Activated T-cell treated with anti-CD3 and anti-CD28 coated beads, Interleukin-2, amount 50 U/mL, for 1 hour (primary cell): ENCODE data around the gene USB1.

Experiments
- DNase-seq: peaks from one replicate; pipeline ENCODE4 v3.0.0-alpha.2; 2020

Gene USB1

GRCh38 chr16:58021661-58022551, 20.7 kb downstream of the USB1 start:
- DNase-seq = no peak

GRCh38 chr16:58022601-58023371, 21.6 kb downstream of the USB1 start:
- DNase-seq = no peak

- DNase-seq = peak; percentile 33
Observed at GRCh38 chr16:58024486-58025350, 23.5 kb downstream of the USB1 start.

GRCh38 chr16:58025351-58026138, 24.3 kb downstream of the USB1 start, which contains the start of gene MMP15:
Gene MMP15 (plus strand): TSS chr16:58025754. CDS start chr16:58026351, 597 bp downstream.
- DNase-seq = peak; percentile 71

- DNase-seq = peak; percentile 38
Observed at GRCh38 chr16:58026139-58026704, 25.0 kb downstream of the USB1 start.

GRCh38 chr16:58026705-58027160, 25.5 kb downstream of the USB1 start:
- peak; percentile 27 for DNase-seq

- no peak for DNase-seq
Observed at GRCh38 chr16:58027161-58027915, 26.1 kb downstream of the USB1 start.

GRCh38 chr16:58027916-58028455, 26.8 kb downstream of the USB1 start:
- no peak for DNase-seq

- no peak for DNase-seq
Observed at GRCh38 chr16:58028541-58029070, 27.4 kb downstream of the USB1 start.

GRCh38 chr16:58029410-58029809, 28.2 kb downstream of the USB1 start:
- no peak for DNase-seq

GRCh38 chr16:58030136-58030840, 29.1 kb downstream of the USB1 start:
- DNase-seq = no peak

GRCh38 chr16:58031016-58031800, 30.0 kb downstream of the USB1 start:
- DNase-seq = no peak

- no peak for DNase-seq
Observed at GRCh38 chr16:58032710-58033293, 31.6 kb downstream of the USB1 start.

- DNase-seq = no peak
Observed at GRCh38 chr16:58034128-58034685, 33.0 kb downstream of the USB1 start.

- no peak for DNase-seq
Observed at GRCh38 chr16:58034774-58035173, 33.6 kb downstream of the USB1 start.

- no peak for DNase-seq
Observed at GRCh38 chr16:58035356-58036170, 34.4 kb downstream of the USB1 start.

- no peak for DNase-seq
Observed at GRCh38 chr16:58036943-58037342, 35.7 kb downstream of the USB1 start.
